ENCODE measurements around the gene HRC. TPM values are rescaled to one million over a fixed set of nuclear protein-coding genes. Genes with fewer than 3 reads are reported as not detected.

HRC gene
- polyA plus RNA-seq, 4 donors: 25.2 to 38.8 (median 33.8) TPM

DNA sequence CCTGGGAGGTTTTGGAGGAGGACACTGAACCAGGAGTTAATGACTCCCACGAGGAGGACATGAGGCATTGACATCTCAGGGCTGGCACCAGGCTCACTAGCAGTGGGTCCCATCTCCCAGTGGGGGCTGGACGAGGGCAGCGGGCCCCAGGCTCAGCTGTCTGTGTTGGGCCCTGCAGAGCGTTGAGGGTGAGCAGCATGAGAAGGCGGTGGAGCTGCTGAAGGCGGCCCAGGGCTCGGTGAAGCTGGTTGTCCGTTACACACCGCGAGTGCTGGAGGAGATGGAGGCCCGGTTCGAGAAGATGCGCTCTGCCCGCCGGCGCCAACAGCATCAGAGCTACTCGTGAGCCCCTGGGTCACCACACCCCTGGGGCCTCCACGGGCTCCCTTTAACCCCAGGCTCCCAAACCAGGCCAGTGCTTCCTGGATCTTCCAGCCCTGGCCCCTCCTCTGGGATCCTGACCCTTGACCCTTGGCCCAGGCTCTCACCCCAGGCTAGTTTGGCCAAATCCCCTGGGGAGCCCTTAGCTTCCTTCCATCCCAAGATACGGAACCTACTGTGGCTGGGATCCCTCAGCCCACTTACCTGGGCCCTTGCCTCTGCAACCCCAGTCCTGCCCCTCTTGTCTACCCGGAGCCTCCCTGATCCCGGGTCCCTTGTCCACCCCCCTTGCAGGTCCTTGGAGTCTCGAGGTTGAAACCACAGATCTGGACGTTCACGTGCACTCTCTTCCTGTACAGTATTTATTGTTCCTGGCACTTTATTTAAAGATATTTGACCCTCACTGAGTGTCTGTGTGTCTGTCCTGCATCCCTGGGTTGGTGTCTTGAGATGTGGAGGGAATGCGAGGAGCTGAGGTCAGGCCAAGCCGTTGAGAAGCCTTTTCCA lies 37.3 kb downstream of the HRC start:
- DNase-seq (ENCODE audit: low read depth in 4 of 4, low spot score in 2 of 4): no peak

DNA sequence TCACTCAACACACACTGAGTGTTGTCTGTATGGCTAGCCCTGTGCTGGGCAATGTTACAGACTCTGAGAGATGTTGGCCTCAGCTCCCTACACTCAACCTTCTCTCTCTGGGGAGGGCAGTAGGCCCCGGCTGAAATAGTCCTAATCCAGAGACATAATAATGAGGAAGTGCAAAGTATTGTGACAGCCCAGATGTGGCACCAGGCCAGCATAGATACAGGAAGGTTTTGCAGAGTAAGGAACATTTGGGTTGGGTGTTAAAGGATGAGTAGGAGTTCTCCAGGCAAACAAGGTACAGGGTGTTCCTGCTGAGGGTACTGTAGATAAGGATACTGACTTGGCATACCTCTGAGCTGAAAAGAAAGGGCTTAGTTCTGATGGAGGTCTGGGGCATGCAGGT lies 38.7 kb downstream of the HRC start:
- no peak for DNase-seq (ENCODE audit: low read depth in 4 of 4, low spot score in 2 of 4)

DNA sequence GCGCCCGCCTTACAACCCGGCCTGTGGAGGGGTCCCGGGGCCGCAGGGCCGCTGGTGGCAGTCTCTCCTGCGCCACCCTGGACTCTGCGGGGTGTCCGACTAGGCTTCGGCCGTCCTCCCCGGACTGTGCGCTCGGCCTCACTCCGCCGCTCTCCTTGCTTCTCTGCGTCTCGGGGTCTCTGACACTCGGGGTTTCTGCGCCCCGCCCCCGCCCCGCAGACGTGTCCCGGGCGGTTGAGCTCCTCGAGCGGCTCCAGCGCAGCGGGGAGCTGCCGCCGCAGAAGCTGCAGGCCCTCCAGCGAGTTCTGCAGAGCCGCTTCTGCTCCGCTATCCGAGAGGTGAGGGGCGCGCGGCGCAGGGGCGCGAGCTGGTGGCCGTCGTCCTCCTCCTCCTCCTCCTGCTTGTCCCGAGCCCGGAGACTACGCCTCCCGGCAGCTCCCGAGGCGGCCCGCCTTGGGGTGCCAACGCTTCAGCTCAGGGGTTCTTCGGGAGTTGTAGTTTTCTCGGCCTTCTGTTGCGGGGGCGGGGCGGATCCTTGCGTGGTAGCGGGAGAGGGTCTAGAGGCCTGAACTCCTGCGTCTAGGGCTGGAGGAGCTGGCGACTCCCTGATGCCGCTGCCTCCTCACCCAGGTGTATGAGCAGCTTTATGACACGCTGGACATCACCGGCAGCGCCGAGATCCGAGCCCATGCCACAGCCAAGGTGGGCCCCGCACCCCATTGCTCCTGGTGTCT lies 40.4 kb downstream of the HRC start:
- peak in 1 of 4 donors; percentile 51 for DNase-seq (ENCODE audit: low read depth in 4 of 4, low spot score in 2 of 4)

DNA sequence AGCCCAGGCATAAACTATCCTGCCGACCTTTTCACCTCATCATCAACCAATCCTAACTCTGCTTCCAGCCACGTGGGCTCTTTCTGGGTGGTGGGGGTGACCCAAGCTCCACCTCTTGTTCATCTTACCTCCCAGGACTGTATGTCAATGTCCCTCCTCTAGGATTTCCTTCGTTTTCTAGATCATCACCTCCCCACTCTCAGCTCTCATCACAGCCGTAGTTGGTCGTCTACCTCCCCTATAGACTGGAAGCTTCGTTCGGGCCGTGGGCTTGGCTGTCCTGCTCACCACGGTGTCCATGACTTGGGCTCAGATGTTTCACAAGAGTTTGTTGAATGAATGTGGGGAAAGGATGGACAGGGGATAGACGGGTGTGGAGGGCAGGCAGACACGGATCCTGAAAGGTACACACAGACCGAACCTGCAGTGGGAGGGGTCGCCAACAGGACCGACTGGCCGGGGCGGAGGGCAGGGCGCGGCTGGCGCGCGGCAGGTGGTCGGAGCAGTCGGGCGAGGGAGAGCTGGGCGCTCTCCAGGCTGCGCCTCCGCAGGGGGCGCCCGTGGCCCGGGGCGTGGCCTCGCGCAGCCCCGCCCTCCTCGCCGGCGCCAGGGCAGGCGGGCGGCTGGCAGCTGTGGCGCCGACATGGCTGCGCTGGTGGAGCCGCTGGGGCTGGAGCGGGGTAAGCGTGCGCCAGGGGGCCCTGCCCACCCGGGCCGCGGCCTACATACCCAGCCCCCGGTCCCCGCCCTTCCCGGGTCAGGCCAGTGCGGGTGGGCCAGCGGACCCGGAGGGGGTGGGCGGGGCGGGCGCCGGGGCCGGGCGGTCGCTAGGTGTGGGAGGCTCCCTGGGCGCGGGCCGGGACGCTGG lies 41.2 kb downstream of the HRC start, which contains the start of gene LIN7B:
TSS of gene LIN7B (plus strand) at position 609 of the 868 bp plus-strand sequence. CDS start at position 644, 35 bp downstream.
- DNase-seq (ENCODE audit: low read depth in 4 of 4, low spot score in 2 of 4): peak in 1 of 4 donors; percentile 63

DNA sequence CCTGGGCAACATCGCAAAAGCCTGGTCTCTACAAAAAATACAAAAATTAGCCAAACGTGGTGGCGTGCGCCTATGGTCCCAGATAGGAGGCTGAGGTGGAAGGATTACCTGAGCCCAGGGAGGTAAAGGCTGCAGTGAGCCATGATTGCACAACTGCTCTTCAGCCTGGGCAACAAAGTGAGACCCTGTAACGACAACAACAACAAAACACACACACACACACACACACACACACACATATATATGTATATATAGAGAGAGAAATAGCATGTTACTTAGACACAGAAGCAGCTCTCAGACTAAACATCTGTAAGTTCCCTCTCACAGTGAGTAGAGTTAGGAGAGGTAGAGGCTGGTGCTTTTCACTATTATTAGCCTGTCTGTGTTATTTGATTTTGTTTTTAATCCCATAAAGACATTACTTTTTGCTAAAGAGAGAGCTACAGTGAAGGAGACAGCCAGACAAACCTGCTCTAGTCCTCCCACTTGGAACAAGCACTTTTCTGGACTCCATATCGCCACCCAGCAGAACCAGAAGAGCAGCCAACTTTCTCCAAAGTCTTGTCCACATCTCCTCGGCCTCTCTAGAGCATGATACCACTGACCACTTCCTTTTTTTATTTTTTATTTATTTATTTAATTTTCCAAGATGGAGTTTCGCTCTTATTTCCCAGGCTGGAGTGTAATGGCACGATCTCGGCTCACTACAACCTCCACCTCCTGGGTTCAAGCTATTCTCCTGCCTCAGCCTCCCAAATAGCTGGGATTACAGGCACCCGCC lies 43.8 kb downstream of the HRC start:
- no peak for DNase-seq (ENCODE audit: low read depth in 4 of 4, low spot score in 2 of 4)

DNA sequence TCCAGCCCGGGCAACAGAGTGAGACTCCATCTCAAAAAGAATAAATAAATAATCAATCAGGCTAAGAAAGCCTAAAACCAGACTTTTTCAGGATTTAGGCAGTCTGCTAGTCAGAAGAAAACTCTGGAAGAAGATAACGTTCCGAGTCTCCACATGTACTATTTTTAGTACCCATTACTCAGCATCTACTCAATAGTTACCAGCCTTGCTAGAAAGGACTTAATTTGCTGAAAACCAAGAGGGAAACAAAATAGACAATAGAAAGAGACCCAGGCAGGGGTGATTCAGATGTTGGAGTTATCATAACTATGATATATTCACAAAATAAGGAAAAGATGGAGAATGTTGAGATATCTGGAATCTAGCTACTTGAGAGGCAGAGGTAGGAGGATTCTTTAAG lies 44.6 kb downstream of the HRC start:
- no peak for DNase-seq (ENCODE audit: low read depth in 4 of 4, low spot score in 2 of 4)

DNA sequence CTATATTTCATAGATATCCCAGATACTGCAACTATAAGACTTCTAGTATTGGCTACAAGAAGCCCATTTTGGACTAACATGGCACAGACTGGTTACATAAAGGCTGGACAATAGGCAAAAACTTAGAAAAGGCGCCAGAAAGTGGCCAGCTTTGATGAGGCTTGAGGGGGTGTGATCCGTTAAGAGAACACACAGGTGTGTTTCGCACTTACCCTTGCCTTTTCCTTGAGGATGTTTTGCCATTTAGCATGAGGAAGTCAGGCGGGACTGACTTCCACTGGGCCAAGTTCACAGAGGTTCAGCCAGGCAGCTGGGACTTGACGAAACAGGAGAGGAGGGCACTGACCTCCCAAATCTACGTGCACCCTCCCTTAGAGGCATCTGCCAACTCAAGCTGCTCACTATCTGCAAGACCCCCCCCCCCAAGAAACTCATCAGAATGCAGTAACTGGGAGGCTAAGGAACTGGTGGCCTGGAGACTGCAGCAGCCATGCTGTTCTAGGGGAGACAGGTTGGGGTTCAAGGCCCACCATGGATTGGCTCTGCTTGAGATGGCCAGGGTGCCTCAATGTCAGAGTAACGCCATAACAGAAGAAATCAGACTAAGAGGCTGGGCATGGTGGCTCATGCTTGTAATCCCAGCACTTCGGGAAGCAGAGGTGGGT lies 45.5 kb downstream of the HRC start:
- DNase-seq (ENCODE audit: low read depth in 4 of 4, low spot score in 2 of 4): no peak

DNA sequence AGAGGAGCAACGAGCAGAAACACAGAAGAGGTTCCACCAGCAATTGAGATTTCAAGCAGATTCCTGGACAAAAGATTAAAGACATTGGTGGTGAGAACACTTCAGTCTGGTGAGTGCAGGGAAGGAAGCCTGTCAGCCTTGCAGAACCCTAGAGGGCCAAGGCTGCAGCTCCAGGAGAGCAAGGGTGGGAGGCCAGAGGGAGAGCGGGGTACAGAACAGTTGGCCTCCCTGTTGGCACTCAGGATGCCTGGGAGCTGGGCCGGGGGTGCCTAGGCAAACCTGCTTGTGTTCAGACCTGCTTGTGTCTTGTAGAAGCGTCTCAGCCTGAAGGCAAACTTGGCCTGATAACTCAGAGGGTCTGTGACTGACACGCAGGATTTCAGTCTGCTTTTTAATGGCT lies 46.1 kb downstream of the HRC start:
- no peak for DNase-seq (ENCODE audit: low read depth in 4 of 4, low spot score in 2 of 4)

DNA sequence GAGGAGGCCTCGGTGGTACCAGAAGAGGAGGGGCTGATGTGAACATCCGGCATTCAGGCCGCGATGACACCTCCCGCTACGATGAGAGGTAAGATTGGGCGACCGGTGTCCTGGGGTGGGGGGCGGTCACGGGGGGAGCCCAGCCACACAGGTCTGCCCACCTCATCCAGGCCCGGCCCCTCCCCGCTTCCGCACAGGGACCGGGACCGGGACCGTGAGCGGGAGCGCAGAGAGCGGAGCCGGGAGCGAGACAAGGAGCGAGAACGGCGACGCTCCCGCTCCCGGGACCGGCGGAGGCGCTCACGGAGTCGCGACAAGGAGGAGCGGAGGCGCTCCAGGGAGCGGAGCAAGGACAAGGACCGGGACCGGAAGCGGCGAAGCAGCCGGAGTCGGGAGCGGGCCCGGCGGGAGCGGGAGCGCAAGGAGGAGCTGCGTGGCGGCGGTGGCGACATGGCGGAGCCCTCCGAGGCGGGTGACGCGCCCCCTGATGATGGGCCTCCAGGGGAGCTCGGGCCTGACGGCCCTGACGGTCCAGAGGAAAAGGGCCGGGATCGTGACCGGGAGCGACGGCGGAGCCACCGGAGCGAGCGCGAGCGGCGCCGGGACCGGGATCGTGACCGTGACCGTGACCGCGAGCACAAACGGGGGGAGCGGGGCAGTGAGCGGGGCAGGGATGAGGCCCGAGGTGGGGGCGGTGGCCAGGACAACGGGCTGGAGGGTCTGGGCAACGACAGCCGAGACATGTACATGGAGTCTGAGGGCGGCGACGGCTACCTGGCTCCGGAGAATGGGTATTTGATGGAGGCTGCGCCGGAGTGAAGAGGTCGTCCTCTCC lies 47.4 kb downstream of the HRC start:
- DNase-seq (ENCODE audit: low read depth in 4 of 4, low spot score in 2 of 4): no peak

DNA sequence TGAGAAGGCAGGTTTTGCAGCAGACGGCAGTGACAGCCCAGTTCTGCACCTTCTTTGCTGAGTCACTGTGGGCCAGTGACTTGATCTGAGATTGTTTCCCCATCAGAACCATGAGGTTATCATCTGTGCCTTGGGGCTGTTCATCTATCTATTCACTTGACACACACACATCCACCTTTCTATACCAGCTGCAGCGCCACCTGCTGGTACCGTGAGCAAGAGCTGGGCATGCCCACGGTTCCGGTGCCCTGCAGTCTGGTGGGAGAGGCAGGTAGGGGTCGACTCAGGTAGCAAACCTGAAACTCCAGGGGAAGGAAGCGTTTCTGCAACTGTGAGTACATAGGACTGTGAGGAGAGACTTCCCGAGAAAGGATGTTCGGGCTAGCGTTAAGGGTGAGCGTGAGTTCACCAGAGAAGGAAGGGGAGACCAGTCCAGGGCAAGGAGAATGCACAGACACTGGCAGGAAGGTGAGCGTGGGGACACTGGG lies 48.5 kb downstream of the HRC start:
- no peak for DNase-seq (ENCODE audit: low read depth in 4 of 4, low spot score in 2 of 4)

DNA sequence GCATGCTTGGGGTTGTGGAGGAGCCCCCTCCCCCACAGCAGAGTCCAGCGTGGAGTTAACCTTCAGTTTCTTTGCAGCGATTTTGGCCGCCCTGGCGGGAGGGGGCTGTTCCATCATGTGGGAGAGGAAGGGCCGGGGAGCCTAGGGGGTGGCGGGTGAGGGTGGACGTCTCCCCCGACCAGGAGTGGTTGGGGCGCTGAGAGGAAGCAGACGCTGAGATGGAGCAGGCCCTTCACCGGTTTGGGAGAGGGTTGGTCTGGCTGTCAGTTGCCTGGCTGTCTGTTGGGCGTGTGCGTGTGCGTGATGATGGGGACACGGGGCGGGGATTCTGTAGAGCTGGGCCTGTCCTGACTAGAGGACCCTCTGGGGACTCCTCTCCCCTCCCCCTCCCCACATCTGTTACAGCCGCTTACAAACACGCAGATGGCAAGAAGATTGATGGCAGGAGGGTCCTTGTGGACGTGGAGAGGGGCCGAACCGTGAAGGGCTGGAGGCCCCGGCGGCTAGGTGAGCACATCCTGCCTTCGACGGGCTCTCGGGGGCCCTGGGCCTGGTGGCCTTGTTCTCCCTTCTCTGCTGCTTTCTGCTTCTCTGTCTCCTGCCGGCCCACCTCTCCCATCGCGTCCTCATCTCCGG lies 50.8 kb downstream of the HRC start:
- peak in 2 of 4 donors; percentile 38 for DNase-seq (ENCODE audit: low read depth in 4 of 4, low spot score in 2 of 4)

DNA sequence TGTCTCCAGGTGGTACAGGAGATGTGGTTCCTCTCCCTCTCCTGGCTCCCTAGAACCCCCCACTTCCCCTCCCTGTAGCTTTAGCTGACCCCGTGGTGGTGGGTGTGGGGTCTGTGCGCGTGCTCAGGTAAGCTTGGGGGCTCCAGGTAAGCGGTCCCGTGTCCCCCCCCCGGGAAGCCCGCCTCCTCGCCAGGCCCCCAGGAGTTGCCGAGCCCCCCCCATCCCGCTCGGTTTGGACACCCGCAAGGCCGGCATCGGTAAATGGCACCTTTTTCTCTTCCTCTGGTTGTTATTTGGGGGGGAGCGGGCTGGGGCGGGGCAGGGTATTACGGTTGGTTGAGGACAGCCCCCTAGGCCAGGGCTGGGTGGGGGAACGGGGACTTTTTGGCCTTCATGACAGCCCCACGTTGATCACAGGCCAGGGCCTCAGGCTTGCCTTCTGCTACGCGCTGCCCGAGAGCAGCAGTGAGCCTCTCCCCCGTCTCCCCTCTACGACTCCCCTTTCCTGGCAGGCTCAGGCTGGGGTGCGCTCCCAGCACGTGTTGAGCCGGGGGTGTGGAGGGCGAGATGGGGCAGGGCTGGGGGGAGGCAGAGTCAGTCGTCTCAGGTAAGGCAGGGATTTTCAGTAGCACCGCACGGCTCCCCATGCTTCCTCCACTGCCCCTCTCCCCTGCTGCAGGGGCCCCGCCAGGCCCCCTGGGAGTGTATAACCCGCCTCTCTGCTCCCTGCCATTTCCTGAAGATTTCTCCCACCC lies 51.7 kb downstream of the HRC start:
- no peak for DNase-seq (ENCODE audit: low read depth in 4 of 4, low spot score in 2 of 4)

DNA sequence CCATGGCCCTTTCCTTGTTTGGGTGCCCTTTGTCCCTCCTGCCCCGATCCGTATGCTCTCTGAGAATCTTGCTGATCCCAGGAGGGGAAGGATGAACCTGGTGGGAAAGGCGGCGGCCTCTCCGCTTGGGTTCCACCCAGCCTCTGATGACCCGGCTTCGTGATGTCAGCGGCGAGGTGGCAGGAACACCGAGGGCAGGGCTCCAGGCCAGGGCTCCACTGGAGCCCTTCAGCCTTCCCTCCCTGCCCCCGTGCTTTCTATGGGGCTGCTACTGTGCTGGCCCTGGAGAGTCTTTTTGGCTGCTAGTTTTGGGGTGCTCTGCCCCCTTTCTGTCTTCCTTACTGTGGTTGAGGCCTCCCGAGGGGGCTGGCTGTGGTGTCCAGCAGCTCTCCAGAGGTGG lies 52.9 kb downstream of the HRC start:
- DNase-seq (ENCODE audit: low read depth in 4 of 4, low spot score in 2 of 4): no peak
